CD4-positive, alpha-beta T cell treated with Interleukin-1 beta for 1 hour (primary cell): ENCODE results near the gene PACSIN2.
A peak's percentile ranks its signal among the peaks of the same experiment; 100 is the strongest.

Experiments
- DNase-seq, 2 donors: peaks; one replicate each; pipeline ENCODE4 v3.0.0-alpha.2; 2020 to 2022

The PACSIN2 gene

GRCh38 chr22:42879371-42880021, 135.5 kb downstream of the PACSIN2 start:
- DNase-seq, result no peak

GRCh38 chr22:42878561-42879305, 136.2 kb downstream of the PACSIN2 start:
- DNase-seq, result no peak

- DNase-seq, result no peak
Measured at GRCh38 chr22:42877597-42878340, 137.2 kb downstream of the PACSIN2 start.

- no peak for DNase-seq
Measured at GRCh38 chr22:42877158-42877557, 137.8 kb downstream of the PACSIN2 start.

GRCh38 chr22:42876041-42876440, 138.9 kb downstream of the PACSIN2 start:
- no peak for DNase-seq

GRCh38 chr22:42874010-42874409, 140.9 kb downstream of the PACSIN2 start:
- DNase-seq, result no peak

GRCh38 chr22:42873356-42873755, 141.6 kb downstream of the PACSIN2 start:
- DNase-seq, result no peak

- no peak for DNase-seq
Measured at GRCh38 chr22:42872821-42873220, 142.1 kb downstream of the PACSIN2 start.

GRCh38 chr22:42871146-42872050, 143.6 kb downstream of the PACSIN2 start:
- DNase-seq, result no peak

- no peak for DNase-seq
Measured at GRCh38 chr22:42869888-42870480, 145.0 kb downstream of the PACSIN2 start.

- no peak for DNase-seq
Measured at GRCh38 chr22:42869463-42869862, 145.5 kb downstream of the PACSIN2 start.

GRCh38 chr22:42868751-42869251, 146.1 kb downstream of the PACSIN2 start:
- no peak for DNase-seq

- DNase-seq, result no peak
Measured at GRCh38 chr22:42866100-42866499, 148.8 kb downstream of the PACSIN2 start.

GRCh38 chr22:42865536-42865935, 149.4 kb downstream of the PACSIN2 start:
- no peak for DNase-seq

GRCh38 chr22:42863349-42863961, 151.5 kb downstream of the PACSIN2 start:
- peak in 1 of 2 donors; percentile 24 for DNase-seq

GRCh38 chr22:42862045-42862734, 152.8 kb downstream of the PACSIN2 start:
- no peak for DNase-seq

GRCh38 chr22:42860968-42861367, 154.0 kb downstream of the PACSIN2 start:
- no peak for DNase-seq

- no peak for DNase-seq
Measured at GRCh38 chr22:42857845-42858481, 157.0 kb downstream of the PACSIN2 start.

GRCh38 chr22:42856865-42857704, 157.9 kb downstream of the PACSIN2 start, which contains the start of gene ARFGAP3:
TSS of gene ARFGAP3 (minus strand) at chr22:42857273. CDS start at chr22:42857182, 91 bp downstream.
- peak; percentile 94 to 95 for DNase-seq
